AG09309 (cell line): ENCODE measurements around the gene PIP4K2A.

Experiments
- DNase-seq: peaks from one replicate; pipeline ENCODE4 v3.0.0-alpha.2; 2010; ENCODE audit warnings: low read depth
- H3K4me3 ChIP-seq: 2 replicates; pipeline ENCODE4 v1.5.1; 2011; ENCODE audit warnings: mild to moderate bottlenecking, low read depth, low read length, moderate library complexity; ENCODE audit not compliant: control insufficient read depth
- TF ChIP-seq, protein P1 (sequence below): IDR thresholded peaks from 2 replicates; pipeline ENCODE4 v1.5.1; 2011; ENCODE audit warnings: mild to moderate bottlenecking, low read depth, low read length, inconsistent platforms; ENCODE audit not compliant: insufficient read depth, control insufficient read depth; ENCODE audit errors: missing control alignments

PIP4K2A gene

DNA sequence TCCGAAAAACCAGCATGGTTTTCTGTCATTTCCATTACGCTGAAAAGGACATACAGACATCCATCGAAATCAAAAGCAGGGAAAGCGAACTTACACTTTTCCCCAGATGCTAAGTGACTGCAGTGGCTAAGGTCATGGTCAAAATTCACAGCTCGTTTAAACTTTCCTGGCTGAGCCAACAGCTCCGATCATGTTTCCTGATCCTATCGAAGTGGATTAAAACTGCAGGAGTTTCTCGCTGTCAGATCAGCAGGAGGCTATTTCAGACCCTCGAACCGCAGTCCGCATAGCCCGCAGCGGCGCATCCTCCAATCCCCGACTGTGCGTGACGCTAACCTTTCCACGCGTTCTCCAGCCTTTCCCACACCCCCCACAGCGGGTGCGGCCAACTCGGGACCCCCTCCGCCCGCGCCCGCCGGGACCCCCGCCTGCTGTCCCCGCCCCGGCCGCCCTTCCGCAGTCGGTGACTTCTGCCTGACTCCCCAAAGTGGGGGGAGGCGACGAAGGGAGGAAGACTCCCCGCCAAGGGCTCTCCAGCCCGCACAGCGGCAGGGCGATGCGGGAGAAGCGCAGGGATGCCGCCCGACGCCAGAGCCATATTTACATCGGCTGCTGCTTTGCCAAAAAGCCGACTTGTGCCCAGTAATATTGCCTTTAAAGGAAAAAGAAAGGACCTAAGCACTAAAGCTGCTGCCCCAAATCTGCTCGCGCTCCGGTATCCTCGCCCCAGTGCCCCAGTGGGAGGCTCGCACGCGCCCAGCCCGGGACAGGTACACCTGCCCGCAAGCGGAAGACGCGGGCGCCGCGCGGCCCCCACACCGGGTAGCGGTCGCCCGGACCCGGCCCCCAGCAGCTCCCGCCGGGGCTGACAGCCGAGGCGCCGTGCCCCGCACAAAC lies 1.2 kb downstream of the PIP4K2A start:
- H3K4me3 ChIP-seq, result peak overlapping the region; percentile 82
- no peak for DNase-seq
- TF ChIP-seq, protein P1, sequence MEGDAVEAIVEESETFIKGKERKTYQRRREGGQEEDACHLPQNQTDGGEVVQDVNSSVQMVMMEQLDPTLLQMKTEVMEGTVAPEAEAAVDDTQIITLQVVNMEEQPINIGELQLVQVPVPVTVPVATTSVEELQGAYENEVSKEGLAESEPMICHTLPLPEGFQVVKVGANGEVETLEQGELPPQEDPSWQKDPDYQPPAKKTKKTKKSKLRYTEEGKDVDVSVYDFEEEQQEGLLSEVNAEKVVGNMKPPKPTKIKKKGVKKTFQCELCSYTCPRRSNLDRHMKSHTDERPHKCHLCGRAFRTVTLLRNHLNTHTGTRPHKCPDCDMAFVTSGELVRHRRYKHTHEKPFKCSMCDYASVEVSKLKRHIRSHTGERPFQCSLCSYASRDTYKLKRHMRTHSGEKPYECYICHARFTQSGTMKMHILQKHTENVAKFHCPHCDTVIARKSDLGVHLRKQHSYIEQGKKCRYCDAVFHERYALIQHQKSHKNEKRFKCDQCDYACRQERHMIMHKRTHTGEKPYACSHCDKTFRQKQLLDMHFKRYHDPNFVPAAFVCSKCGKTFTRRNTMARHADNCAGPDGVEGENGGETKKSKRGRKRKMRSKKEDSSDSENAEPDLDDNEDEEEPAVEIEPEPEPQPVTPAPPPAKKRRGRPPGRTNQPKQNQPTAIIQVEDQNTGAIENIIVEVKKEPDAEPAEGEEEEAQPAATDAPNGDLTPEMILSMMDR, result no peak

DNA sequence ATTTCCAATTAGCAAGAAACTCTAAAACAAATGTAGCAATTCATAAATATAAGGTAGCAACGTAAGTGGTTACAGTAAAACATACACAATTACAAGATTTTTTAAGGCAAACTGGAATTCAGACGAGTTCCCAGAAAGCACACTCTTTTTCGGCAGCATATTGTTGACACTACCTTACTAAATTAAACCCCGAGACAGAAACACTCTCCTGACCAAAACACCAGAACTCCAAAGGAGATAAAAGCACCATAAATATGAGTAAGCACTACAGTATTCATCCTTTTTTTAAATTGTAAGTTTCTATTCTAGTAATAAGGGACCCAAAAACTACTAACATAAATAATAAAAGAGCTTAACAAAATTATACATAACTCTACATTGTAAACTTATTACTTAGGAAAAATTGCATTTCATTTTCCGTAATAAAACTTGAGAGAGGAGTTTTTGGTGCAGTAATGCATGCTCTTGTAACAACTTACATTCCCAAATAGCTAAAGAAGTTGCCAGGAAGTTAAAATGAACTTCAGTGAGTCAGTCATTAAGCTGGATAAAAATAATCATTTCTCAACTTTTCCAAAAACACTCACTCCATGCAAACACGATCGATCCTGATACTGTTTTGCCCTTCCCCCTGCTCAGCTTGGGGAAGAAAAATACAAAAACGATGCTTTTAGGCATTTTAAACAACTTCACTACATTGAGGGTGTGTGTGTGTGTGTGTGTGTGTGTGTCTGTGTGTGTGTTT lies 2.0 kb downstream of the PIP4K2A start:
- peak; percentile 18 for DNase-seq
- TF ChIP-seq, protein P1, result no peak
- H3K4me3 ChIP-seq, result peak overlapping the region; percentile 82

DNA sequence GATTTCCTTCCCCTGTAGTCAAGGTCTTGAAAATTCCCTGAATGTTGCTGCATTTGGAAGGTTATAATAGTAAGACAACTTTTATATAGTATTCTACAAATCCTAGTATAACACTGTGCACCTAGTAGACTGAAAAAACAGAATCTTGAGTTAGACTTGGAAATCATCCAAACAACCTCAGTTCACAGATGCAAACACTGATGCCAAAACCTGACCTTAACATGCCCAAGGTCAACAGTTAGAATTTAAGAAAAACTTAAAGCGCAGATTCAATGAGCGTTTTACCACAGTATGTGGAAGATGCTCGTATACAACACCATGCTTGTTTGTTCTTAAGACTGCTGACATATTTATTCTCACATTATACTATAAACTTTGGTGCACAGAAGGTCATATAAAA lies 3.0 kb downstream of the PIP4K2A start:
- H3K4me3 ChIP-seq, result no peak overlapping the region
- TF ChIP-seq, protein P1, result no peak
- no peak for DNase-seq

DNA sequence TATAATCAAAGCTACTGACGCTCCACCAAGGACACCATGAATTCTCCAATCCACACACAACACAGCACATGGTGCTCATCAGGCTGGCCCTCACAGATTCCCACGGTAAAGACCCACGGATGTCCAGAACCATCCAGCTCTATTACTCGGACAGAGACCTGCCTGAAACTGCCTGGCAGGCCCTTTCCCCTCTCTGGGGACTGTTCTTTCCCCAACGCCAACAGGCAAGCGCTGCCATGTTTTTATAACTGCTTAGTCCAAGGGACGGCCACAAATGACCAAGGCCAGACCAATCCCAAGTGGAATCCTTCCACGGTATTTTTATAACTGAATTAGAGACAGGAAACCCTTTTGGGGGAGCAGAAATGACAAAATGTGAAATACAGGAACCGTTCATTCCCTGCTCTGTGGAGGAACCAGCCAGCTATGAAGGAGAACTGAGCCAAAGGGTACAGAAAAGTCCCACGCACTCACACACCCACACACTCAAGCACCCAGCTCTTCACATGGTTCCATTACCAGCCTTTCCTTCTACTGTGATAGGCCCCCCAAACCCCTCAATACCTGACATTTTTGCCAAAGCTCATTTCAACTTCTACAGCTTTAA lies 4.1 kb downstream of the PIP4K2A start:
- no peak overlapping the region for H3K4me3 ChIP-seq

DNA sequence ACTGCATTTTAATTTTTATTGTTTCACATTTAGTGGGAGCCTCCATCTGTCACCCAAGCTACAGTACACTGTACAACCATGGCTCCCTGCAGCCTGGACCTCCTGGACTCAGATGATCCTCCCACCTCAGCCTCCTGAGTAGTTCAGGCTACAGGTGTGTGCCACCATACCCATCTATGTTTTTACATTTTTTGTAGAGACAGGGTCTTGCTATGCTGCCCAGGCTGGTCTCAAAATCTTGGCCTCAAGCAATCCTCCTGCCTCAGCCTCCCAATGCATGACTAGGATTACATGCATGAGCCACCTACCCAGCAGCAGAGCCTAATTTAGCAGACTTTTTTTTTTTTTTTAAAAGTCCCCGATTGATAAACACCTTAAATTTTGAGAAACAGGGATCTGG lies 5.6 kb downstream of the PIP4K2A start:
- TF ChIP-seq, protein P1, result no peak
- DNase-seq, result no peak
- H3K4me3 ChIP-seq, result no peak overlapping the region

More for the DNA sequence above, 4.1 kb downstream of the PIP4K2A start:
- TF ChIP-seq, protein P1, result no peak
- no peak for DNase-seq

DNA sequence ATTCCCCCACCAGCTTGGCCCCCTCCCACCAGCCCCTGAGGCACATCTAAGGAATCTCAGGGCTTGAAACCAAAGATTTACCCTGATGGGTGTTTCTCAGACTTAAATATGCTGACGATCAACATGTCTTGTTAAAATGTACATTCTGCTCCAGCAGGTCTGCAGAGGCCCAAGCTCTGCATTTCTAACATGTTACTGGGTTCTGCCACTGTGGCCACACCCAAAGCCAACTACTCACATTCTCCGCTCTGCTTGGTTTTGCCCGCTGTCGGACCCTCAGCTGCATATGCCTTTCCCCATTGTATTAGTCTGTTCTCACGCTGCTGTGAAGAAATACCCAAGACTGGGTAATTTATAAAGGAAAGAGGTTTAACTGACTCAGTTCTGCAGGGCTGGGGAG lies 8.9 kb downstream of the PIP4K2A start:
- H3K4me3 ChIP-seq, result no peak overlapping the region
- no peak for DNase-seq
- TF ChIP-seq, protein P1, result no peak
